Measurements from ENCODE around the gene RNU6-9. TPM values are rescaled to one million over a fixed set of nuclear protein-coding genes. Genes with fewer than 3 reads are reported as not detected.
A peak's percentile ranks its signal among the peaks of the same experiment; 100 is the strongest.

RNU6-9 gene
- total and polyA plus RNA-seq, 2 donors (not counting 1 experiment from before 2014, with no cell fraction given): not detected

DNA sequence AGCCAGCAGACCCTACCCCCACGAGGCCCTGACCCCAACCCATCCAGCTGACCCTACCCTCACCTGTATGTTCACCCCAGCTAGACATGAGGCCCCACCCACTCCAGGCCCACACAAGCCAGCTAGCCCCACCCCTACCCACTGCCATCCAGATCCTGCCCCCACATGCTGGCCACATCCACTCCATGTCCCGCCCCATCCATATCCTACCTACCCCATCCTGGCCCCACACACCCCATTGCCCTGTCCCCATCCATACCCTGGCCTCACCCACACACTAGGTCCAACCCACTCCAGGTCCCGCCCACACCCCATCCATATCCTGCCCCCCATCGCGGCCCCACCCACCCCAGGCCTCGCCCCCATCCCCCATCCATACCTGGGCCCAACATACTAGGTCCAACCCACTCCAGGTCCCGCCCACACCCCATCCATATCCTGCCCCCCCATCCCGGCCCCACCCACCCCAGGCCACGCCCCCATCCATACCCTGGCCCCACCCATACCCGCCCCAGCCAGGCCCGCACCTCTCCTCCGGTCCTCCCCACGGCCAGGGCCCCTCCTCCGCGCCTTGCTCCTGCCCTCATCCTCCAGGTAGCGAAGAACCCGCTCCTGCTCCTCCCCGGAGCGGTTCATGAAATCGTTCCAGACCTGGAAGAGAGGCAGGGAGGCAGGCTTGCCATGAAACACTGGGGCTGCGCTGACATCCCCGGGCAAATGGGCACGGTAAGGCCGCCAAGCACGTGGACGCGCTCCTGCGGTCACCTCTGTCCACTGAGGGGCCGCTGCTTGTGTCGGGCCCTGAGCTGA, 7.2 kb downstream of the RNU6-9 start:
- CTCF ChIA-PET: no interaction called here

More for the DNA sequence above, 7.2 kb downstream of the RNU6-9 start:
- Mint-ChIP-seq H3K27ac (no peak overlapping the region), H3K9me3 (ENCODE audit: insufficient read depth) (no peaks in the 10 kb centered on the region), H3K4me1 (peaks cover 26% of the 10 kb centered on the region), H3K4me3 (no peak overlapping the region), H3K27me3 (no peaks in the 10 kb centered on the region)
- Histone ChIP-seq H3K4me1 (ENCODE audit: control insufficient read depth in 2 of 2, insufficient read depth in 2 of 2, low read length in 2 of 2) (peaks cover under 1 to 14% of the 10 kb centered on the region in 2 donors), H3K9ac (ENCODE audit: low read length) (no peak overlapping the region), H3K4me2 (replicated peaks; ENCODE audit: low read depth, low read length, poor library complexity, severe bottlenecking) (no peak overlapping the region), H3K27me3 (replicated peaks in 1 of 4; ENCODE audit: control extremely low read depth in 1 of 4, control insufficient read depth in 3 of 4, insufficient read depth in 4 of 4, low read length in 3 of 4) (no peaks in the 10 kb centered on the region), H3K9me3 (ENCODE audit: control extremely low read depth in 1 of 3, control insufficient read depth in 2 of 3, insufficient read depth in 1 of 3, low read length in 2 of 3) (no peaks in the 10 kb centered on the region), H3K36me3 (replicated peaks in 1 of 2; ENCODE audit: control extremely low read depth in 1 of 2, control insufficient read depth in 1 of 2, extremely low read depth in 1 of 2, insufficient read depth in 2 of 2, low read length in 1 of 2) (peaks cover 0 to 63% of the 10 kb centered on the region in 2 experiments), H2AFZ (ENCODE audit: insufficient read depth, low read depth, low read length, poor library complexity, severe bottlenecking) (no peak overlapping the region), H3K79me2 (ENCODE audit: control insufficient read depth, insufficient read depth, low read length) (peaks cover 40% of the 10 kb centered on the region), H3K4me3 (ENCODE audit: control extremely low read depth in 1 of 5, extremely low read depth in 1 of 5, insufficient read depth in 1 of 5, low read depth in 2 of 5, low read length in 4 of 5) (no peak overlapping the region), H4K20me1 (ENCODE audit: control insufficient read depth, insufficient read depth, low read length, poor library complexity, severe bottlenecking) (peaks cover 66% of the 10 kb centered on the region), H3K27ac (ENCODE audit: low read length in 2 of 2) (peak overlapping the region in 1 of 2 donors; percentile 43)
- POLR2A ChIA-PET: interaction anchor here (0.7 to 1.3 kb wide), 3 partner anchors 9 to 41 kb away, joined by 4 to 6 read pairs (median 4); partner anchors contain the start of gene CFD
- ATAC-seq (ENCODE audit: low read depth) (peak; percentile 8), DNase-seq (peak; percentile 23)
- TF ChIP-seq, protein P1, sequence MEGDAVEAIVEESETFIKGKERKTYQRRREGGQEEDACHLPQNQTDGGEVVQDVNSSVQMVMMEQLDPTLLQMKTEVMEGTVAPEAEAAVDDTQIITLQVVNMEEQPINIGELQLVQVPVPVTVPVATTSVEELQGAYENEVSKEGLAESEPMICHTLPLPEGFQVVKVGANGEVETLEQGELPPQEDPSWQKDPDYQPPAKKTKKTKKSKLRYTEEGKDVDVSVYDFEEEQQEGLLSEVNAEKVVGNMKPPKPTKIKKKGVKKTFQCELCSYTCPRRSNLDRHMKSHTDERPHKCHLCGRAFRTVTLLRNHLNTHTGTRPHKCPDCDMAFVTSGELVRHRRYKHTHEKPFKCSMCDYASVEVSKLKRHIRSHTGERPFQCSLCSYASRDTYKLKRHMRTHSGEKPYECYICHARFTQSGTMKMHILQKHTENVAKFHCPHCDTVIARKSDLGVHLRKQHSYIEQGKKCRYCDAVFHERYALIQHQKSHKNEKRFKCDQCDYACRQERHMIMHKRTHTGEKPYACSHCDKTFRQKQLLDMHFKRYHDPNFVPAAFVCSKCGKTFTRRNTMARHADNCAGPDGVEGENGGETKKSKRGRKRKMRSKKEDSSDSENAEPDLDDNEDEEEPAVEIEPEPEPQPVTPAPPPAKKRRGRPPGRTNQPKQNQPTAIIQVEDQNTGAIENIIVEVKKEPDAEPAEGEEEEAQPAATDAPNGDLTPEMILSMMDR (IDR thresholded peaks at IDR 0.05): no peak
- no peak for TF ChIP-seq EZH2 (IDR thresholded peaks at IDR 0.05; ENCODE audit: borderline replicate concordance, insufficient read depth, low read depth, low read length, poor library complexity, severe bottlenecking)
- 98% methylated on average over 23 of the region's 30 CpGs for WGBS (ENCODE audit: insufficient coverage)
- intact Hi-C loops (cut with micrococcal nuclease): no loop called here

Measured in B cell (primary cell).